ENCODE results near the gene CTDSP2.
A peak's percentile ranks its signal among the peaks of the same experiment; 100 is the strongest.
"Not testable (repeated sequence)": the region's sequence is repeated elsewhere in the genome, so short reads cannot be mapped to it uniquely, and the experiment has no call there.

The CTDSP2 gene

DNA sequence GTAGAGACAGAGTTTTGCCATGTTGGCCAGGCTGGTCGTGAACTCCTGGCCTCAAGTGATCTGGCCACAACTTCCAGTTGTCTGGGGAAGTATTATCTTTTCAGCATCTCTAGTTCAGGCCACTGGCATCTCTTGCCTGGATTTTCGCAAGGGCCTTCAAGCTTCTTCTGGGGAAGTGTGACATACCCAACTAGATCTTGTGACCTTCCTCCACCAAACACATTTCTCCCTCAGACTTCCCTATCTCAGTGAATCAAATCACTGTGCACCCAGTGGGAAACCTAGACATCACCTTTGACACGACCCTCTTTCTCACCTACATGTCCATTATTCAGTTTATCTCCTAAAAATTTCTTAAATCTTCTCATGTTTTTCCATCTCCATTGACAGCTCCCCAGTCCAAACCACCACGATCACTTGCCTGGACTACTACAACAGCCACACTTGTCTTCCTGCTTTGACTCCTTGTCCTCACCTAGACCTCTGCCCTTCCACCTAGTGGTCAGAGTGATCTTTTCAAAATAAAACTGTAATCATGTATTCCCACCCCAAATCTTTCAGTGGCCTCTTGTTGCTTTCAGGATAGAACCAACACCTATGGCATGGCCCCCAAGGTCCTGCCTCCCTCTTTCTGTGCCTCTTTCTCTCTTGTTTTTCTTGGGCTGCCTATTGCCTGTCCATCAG is 70.8 kb downstream of the CTDSP2 start:
- TF ChIP-seq, protein P1, sequence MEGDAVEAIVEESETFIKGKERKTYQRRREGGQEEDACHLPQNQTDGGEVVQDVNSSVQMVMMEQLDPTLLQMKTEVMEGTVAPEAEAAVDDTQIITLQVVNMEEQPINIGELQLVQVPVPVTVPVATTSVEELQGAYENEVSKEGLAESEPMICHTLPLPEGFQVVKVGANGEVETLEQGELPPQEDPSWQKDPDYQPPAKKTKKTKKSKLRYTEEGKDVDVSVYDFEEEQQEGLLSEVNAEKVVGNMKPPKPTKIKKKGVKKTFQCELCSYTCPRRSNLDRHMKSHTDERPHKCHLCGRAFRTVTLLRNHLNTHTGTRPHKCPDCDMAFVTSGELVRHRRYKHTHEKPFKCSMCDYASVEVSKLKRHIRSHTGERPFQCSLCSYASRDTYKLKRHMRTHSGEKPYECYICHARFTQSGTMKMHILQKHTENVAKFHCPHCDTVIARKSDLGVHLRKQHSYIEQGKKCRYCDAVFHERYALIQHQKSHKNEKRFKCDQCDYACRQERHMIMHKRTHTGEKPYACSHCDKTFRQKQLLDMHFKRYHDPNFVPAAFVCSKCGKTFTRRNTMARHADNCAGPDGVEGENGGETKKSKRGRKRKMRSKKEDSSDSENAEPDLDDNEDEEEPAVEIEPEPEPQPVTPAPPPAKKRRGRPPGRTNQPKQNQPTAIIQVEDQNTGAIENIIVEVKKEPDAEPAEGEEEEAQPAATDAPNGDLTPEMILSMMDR (IDR thresholded peaks at IDR 0.05; ENCODE audit: low read depth, low read length): no peak
- no peak overlapping the region for H3K4me3 ChIP-seq (ENCODE audit: low read depth, low read length)

DNA sequence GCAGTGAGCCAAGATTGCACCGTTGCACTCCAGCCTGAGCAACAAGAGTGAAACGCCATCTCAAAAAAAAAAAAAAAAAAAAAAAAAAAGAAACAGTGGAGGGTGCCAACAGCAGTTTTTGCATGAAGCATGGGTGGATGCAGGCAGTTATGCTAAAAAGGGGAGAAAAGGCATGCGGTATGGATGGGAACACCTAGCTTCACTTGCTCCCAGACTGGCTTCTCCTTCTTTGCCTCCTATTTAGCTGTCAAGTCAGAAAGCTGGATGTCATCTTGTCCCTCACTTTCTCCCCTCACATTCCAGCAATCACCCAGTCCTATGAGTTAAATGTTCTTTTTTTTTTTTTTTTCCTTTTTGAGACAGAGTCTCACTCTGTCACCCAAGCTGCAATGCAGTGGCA is 71.5 kb downstream of the CTDSP2 start:
- TF ChIP-seq, protein P1 (IDR thresholded peaks at IDR 0.05; ENCODE audit: low read depth, low read length): no peak
- no peak overlapping the region for H3K4me3 ChIP-seq (ENCODE audit: low read depth, low read length)

DNA sequence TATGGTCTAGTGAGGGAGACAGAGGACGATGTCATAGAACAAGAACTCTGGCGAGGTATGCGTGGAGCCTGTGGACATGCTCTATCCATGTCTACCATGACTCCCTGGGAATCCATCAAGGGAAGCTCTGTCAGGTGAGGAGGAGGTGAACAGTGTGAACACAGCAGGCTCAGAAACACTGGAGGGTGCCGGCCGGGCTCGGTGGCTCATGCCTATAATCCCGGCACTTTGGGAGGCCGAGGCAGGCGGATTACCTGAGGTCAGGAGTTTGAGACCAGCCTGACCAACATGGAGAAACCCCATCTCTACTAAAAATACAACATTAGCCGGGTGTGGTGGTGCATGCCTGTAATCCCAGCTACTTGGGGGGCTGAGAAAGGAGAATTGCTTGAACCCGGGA is 71.9 kb downstream of the CTDSP2 start:
- H3K4me3 ChIP-seq (ENCODE audit: low read depth, low read length): not testable (repeated sequence)

DNA sequence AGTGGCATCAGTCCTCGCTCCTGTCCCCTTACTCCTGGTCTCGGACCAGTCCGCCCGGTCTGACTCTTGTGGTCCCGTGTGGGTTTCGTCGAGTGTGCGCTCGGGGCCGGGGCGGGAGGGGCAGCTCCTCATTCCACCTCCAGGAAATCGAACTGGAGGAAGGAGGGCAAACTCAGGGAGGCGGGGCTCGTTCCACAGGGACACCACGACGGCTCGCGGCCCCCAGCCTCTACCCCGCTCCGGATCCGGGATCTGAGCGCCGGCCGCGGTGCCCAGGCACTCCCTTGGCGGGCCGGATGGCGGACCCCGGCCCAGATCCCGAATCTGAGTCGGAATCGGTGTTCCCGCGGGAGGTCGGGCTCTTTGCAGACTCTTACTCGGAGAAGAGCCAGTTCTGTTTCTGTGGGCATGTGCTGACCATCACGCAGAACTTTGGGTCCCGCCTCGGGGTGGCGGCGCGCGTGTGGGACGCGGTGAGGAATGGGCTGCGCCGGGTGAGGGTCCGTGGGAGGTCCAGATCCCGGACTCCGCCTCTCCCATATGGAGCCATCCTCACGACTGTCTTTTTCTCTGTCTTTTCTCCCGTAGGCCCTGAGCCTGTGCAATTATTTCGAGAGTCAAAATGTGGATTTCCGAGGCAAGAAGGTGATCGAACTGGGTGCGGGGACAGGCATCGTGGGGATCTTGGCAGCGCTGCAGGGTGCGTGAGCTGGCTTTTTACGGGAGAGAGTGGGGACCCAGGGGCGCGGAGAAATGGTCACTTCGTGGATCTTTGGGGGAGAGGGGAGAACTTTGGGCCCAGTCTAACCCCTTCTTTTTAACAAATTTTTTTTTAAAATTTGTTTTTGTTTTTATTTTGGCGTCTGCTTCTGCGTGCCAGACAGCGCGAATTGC is 73.9 kb downstream of the CTDSP2 start, which contains the start of gene EEF1AKMT3:
Gene EEF1AKMT3, plus strand, starts transcription at position 186 of the 894 bp plus-strand sequence. Its CDS starts 111 bp downstream, at position 297.
- H3K4me3 ChIP-seq (ENCODE audit: low read depth, low read length): peak within 1 kb of the TSS; percentile 89
- TF ChIP-seq, protein P1 (IDR thresholded peaks at IDR 0.05; ENCODE audit: low read depth, low read length): no peak

DNA sequence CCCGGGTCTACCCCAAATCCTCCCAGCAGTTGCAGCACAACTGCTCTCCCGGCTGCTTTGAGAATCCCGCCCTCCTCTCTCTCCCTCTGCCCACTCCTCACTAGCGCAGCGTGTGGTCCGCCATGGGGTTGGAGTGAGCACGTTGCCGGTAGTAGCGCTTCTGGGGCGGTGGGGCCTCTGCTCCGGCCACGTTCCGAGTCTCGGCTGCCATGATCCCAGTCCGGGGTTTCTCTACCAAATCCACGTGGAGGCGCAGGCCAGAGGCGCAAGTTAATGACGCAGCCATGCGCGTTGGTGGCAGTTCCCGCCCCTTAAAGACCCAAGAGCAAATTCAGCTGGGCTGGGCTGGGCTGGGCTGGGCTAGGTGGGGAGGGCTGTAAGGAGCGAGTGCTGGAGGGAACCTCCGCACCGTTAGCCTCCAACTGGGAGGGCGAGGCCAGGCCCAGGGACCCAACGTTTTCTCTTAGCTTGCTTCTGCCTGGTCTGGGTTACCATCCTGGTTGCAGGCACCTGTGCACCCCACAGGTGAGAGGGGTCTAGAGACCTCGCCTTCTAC is 74.6 kb downstream of the CTDSP2 start, which contains the start of gene METTL1:
Gene METTL1, minus strand, starts transcription at position 233 of the 556 bp plus-strand sequence. Its CDS starts 22 bp downstream, at position 211.
- H3K4me3 ChIP-seq (ENCODE audit: low read depth, low read length): peak within 1 kb of the TSS; percentile 89
- TF ChIP-seq, protein P1 (IDR thresholded peaks at IDR 0.05; ENCODE audit: low read depth, low read length): no peak

DNA sequence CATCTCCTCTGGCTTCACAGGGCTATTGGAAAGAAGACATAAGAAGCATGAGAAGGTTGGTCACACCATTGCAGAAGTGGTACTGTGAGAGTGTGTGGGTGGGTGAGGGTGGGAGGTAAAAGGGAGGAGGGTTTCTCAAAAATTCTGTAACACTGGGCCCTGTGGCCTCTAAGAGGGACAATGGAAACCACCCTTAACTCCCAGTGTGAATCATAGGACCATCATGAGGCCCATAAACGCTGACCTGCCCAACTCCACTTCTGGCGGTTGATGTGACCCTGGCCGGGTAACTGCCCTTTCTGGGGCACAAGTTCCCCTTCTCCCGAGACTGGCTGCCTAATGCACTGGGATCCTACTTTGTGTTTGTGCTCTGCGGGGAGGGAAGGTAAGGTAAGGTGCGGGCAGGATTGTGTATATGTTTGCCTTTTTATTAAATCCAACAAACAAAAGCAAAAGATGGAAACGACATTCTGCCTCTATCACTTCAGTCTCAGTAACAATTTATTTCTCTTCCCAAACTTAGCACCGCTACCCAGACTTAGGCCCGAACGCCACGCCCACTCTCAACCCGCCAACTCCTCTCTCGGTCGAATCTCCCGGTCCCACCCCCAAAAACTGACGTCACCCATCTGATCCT is 75.2 kb downstream of the CTDSP2 start:
- TF ChIP-seq, protein P1 (IDR thresholded peaks at IDR 0.05; ENCODE audit: low read depth, low read length): no peak
- H3K4me3 ChIP-seq (ENCODE audit: low read depth, low read length): peak overlapping the region; percentile 89

DNA sequence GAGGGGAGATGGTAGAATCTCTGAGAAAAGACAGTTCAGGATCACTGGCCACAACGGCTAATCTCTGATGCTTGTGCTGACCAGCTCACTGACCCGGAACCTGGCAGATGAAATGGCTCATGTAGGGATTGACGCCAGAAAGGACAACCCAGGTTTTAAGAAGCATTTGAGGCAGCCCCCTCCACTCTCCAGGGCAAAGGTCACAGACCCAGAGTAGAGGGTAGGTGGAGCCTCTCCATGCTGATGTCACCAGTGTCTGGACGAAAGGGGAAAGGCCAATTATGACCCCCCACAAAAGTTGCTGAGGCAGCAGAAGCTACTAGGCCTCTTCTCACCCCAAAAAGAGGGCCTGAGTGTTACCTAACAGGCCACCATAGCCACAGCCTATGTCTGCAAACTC is 75.8 kb downstream of the CTDSP2 start:
- TF ChIP-seq, protein P1 (IDR thresholded peaks at IDR 0.05; ENCODE audit: low read depth, low read length): no peak
- H3K4me3 ChIP-seq (ENCODE audit: low read depth, low read length): peak overlapping the region; percentile 89; the same call in 1 of the 2 replicates
